ENCODE data around the gene DSN1. TPM values are rescaled to one million over a fixed set of nuclear protein-coding genes. Genes with fewer than 3 reads are reported as not detected.
A peak's percentile ranks its signal among the peaks of the same experiment; 100 is the strongest.

The DSN1 gene, protein sequence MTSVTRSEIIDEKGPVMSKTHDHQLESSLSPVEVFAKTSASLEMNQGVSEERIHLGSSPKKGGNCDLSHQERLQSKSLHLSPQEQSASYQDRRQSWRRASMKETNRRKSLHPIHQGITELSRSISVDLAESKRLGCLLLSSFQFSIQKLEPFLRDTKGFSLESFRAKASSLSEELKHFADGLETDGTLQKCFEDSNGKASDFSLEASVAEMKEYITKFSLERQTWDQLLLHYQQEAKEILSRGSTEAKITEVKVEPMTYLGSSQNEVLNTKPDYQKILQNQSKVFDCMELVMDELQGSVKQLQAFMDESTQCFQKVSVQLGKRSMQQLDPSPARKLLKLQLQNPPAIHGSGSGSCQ
- polyA plus RNA-seq (2013, experiment 1 of 2) = 24.1 TPM
- 23.9 TPM for polyA plus RNA-seq (2013, experiment 2 of 2)

DNA sequence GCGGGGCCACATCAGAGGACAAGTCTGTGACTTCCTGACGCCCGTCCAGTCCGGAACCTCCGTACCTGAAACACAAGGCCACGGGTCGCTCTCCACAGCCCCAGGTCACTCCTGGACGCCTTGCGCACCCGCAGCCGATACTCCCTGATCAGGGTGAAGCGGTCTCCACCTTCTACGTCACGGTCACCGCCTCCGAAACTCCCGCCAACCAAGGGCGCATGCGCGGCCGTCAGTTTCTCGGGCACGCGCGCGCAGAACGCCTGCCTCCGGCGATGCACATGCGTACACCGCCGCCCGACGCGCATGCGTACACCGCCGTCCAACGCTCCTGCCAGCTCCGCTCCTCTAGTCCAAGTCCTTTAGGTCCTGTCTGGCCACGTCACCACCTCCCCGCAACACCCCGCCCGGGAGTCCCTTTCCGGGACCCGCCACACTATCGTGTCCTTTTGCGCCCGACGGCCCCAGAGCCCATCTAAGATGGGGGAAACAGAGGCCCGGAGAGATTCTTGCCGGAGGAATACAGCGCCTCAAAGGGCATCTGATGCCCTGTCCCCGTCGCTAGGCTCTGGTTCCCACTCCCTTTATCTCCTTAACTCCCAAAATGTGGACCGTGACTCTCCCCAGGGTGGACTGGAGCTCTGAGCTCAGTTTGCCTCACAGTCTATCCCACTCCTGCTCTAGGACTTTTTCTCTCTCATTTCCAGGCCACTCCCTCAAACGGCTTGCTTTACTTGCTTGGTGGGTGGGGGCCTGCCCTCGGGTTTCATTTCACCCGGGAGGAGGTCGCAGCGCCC, at the start of gene DSN1:
Gene DSN1, minus strand, starts transcription at position 167 of the 794 bp plus-strand sequence. CDS start 2,305 bp downstream, outside the sequence.
- peak; percentile 97 for DNase-seq
- H2BK120ac ChIP-seq (ENCODE audit: low read depth, low read length) = no peak within 1 kb of the TSS
- WGBS (ENCODE audit: extremely low coverage, insufficient coverage, low lambda C conversion rate) = no CpG with 5 or more reads among the region's 61 CpGs
- H3K79me1 ChIP-seq (ENCODE audit: low read length) = peaks cover 4% of the 10 kb centered on the region
- H3K27me3 ChIP-seq (ENCODE audit: insufficient read depth, low read length, poor library complexity) = no peaks in the 10 kb centered on the region
- peak within 1 kb of the TSS; percentile 99 for H3K9ac ChIP-seq (ENCODE audit: low read length)
- H2BK15ac ChIP-seq (replicated peaks; ENCODE audit: low read depth) = no peak within 1 kb of the TSS
- H3K36me3 ChIP-seq (ENCODE audit: control insufficient read depth, insufficient read depth, low read length) = peaks cover 3% of the 10 kb centered on the region
- H4K5ac ChIP-seq (ENCODE audit: low read length) = peak within 1 kb of the TSS; percentile 97
- H4K8ac ChIP-seq (ENCODE audit: low read depth, low read length) = peak within 1 kb of the TSS; percentile 77
- H3K4me1 ChIP-seq (ENCODE audit: control insufficient read depth, low read depth, low read length) = peaks cover 3% of the 10 kb centered on the region
- peak within 1 kb of the TSS; percentile 77 for H2BK5ac ChIP-seq (ENCODE audit: low read length)
- H3K79me2 ChIP-seq (ENCODE audit: control insufficient read depth, insufficient read depth, low read length) = peaks cover 1% of the 10 kb centered on the region
- H3K4me3 ChIP-seq (ENCODE audit: low read length) = peak within 1 kb of the TSS; percentile 78
- peak within 1 kb of the TSS; percentile 99 for H3K56ac ChIP-seq (ENCODE audit: low read length)
- peak within 1 kb of the TSS; percentile 100 for H3K4me2 ChIP-seq (ENCODE audit: low read length)
- H3K18ac ChIP-seq (ENCODE audit: low read length) = peak within 1 kb of the TSS; percentile 97
- no peak within 1 kb of the TSS for H2AK5ac ChIP-seq (ENCODE audit: low read length)
- H3K4ac ChIP-seq (ENCODE audit: low read depth, low read length) = peak within 1 kb of the TSS; percentile 98
- peak within 1 kb of the TSS; percentile 74 for H3K27ac ChIP-seq (ENCODE audit: low read depth, low read length)
- H3K23ac ChIP-seq (ENCODE audit: low read length) = peak within 1 kb of the TSS; percentile 92

DNA sequence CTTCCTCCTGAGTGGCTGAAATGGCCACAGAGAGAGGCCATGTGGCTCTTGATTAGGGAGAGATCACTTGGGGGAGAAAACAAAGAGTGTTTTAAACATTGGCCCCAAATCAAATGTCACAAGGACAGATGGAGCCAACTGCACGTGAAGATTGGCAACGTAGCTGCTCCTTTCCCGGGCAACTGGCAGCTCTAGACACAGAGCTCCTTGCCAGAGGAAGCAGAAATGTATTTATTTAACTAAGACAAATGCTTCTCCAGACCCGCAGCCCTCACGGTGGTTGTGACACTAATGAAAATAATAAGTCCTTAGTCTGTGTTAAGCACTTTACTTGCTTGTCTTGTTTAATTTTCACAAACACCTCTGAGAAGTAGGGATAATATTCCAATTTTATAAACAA, 49.6 kb upstream of the DSN1 start:
- Histone ChIP-seq H3K23ac (ENCODE audit: low read length) (no peak overlapping the region), H4K5ac (ENCODE audit: low read length) (no peak overlapping the region), H2BK120ac (ENCODE audit: low read depth, low read length) (no peak overlapping the region), H3K18ac (ENCODE audit: low read length) (no peak overlapping the region), H3K4ac (ENCODE audit: low read depth, low read length) (no peak overlapping the region), H3K27me3 (ENCODE audit: insufficient read depth, low read length, poor library complexity) (no peaks in the 10 kb centered on the region), H2BK5ac (ENCODE audit: low read length) (no peak overlapping the region), H3K56ac (ENCODE audit: low read length) (no peak overlapping the region), H3K36me3 (ENCODE audit: control insufficient read depth, insufficient read depth, low read length) (peaks cover 4% of the 10 kb centered on the region), H3K79me1 (ENCODE audit: low read length) (no peaks in the 10 kb centered on the region), H4K8ac (ENCODE audit: low read depth, low read length) (no peak overlapping the region), H3K9ac (ENCODE audit: low read length) (no peak overlapping the region), H3K4me1 (ENCODE audit: control insufficient read depth, low read depth, low read length) (peaks cover 19% of the 10 kb centered on the region), H2BK15ac (replicated peaks; ENCODE audit: low read depth) (no peak overlapping the region), H3K4me3 (ENCODE audit: low read length) (no peak overlapping the region), H3K4me2 (ENCODE audit: low read length) (no peak overlapping the region), H2AK5ac (ENCODE audit: low read length) (no peak overlapping the region), H3K79me2 (ENCODE audit: control insufficient read depth, insufficient read depth, low read length) (no peaks in the 10 kb centered on the region), H3K27ac (ENCODE audit: low read depth, low read length) (no peak overlapping the region)
- no peak for DNase-seq
- WGBS (ENCODE audit: extremely low coverage, insufficient coverage, low lambda C conversion rate) = no CpG with 5 or more reads among the region's 5 CpGs

DNA sequence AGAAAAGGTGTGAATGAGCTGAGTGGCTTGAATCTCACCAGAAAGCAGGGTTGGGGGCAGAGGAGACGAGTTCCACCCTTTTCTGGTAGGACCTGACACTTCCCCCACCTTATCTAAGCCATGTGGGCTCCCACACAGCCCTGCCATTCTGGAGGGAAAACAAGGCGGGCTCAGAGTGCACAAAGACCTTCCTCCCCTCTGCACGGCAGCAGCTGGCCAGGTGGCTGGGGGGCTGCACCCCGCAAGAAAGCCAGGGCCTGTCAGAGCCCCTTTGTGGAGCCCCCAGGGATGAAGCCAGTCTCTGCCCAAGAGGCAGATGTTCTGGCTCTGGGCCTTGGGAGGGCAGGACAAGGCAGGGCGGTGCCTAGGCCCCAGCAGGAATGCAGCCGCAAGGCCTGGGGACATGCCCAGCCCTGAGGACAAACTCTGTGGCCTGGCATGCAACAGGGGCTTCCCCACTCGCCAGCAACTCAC, 48.4 kb upstream of the DSN1 start:
- Histone ChIP-seq H3K79me1 (ENCODE audit: low read length) (no peaks in the 10 kb centered on the region), H3K27me3 (ENCODE audit: insufficient read depth, low read length, poor library complexity) (no peaks in the 10 kb centered on the region), H3K36me3 (ENCODE audit: control insufficient read depth, insufficient read depth, low read length) (peaks cover 4% of the 10 kb centered on the region), H3K27ac (ENCODE audit: low read depth, low read length) (peak overlapping the region; percentile 31), H3K4me1 (ENCODE audit: control insufficient read depth, low read depth, low read length) (peaks cover 19% of the 10 kb centered on the region), H3K18ac (ENCODE audit: low read length) (peak overlapping the region; percentile 20), H3K4me3 (ENCODE audit: low read length) (no peak overlapping the region), H3K4me2 (ENCODE audit: low read length) (no peak overlapping the region), H4K5ac (ENCODE audit: low read length) (no peak overlapping the region), H3K9ac (ENCODE audit: low read length) (peak overlapping the region; percentile 41), H2BK5ac (ENCODE audit: low read length) (peak overlapping the region; percentile 65), H3K4ac (ENCODE audit: low read depth, low read length) (peak overlapping the region; percentile 28), H2BK15ac (replicated peaks; ENCODE audit: low read depth) (no peak overlapping the region), H3K56ac (ENCODE audit: low read length) (peak overlapping the region; percentile 66), H2BK120ac (ENCODE audit: low read depth, low read length) (no peak overlapping the region), H3K79me2 (ENCODE audit: control insufficient read depth, insufficient read depth, low read length) (no peaks in the 10 kb centered on the region), H4K8ac (ENCODE audit: low read depth, low read length) (no peak overlapping the region), H3K23ac (ENCODE audit: low read length) (no peak overlapping the region), H2AK5ac (ENCODE audit: low read length) (peak overlapping the region; percentile 90)
- peak; percentile 65 for DNase-seq
- no CpG with 5 or more reads among the region's 7 CpGs for WGBS (ENCODE audit: extremely low coverage, insufficient coverage, low lambda C conversion rate)

DNA sequence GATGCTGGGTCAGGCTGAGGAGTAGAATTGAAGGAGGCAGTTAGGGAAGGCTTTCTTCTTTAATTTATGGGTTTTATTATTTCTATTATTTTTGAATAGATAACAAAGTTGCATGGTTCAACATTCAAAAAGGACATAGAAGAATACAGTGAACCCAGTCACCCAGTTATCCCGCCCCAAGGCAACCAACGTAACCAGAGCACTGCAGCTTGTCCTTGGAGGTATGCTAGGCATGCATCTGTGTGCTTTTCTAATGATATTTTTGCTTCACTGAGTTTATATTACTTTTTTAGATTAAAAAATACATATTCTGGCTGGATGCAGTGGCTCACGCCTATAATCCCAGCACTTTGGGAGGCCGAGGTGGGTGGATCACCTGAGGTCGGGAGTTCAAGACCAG, 47.4 kb upstream of the DSN1 start:
- no peak overlapping the region for H3K27ac ChIP-seq (ENCODE audit: low read depth, low read length)

DNA sequence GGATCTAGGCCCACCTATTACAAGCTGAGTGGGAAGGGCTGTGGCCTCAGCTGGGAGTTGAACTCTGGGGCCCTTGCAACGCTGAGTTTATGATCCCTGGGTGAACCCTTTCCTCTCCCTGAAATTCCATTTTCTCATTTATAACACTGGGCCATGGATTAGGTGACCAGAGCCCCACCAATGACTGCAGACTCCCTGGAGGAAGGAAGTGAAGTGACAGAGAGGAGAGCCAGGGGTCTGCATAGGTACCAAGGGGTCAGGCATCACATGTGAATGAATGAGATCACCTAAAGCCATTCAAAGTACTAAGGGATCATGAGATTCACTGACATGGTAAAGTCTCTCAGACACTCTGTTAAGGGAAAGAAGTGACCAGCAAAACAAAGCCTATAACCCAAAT, 46.5 kb upstream of the DSN1 start:
- peak overlapping the region; percentile 32 for H2AK5ac ChIP-seq (ENCODE audit: low read length)
- H3K27me3 ChIP-seq (ENCODE audit: insufficient read depth, low read length, poor library complexity) = no peaks in the 10 kb centered on the region
- no peak overlapping the region for H3K27ac ChIP-seq (ENCODE audit: low read depth, low read length)
- peaks cover 19% of the 10 kb centered on the region for H3K4me1 ChIP-seq (ENCODE audit: control insufficient read depth, low read depth, low read length)
- no peak for DNase-seq
- no peak overlapping the region for H4K8ac ChIP-seq (ENCODE audit: low read depth, low read length)
- no peak overlapping the region for H3K4me3 ChIP-seq (ENCODE audit: low read length)
- H3K4ac ChIP-seq (ENCODE audit: low read depth, low read length) = no peak overlapping the region
- no peak overlapping the region for H2BK15ac ChIP-seq (replicated peaks; ENCODE audit: low read depth)
- H3K23ac ChIP-seq (ENCODE audit: low read length) = no peak overlapping the region
- H3K56ac ChIP-seq (ENCODE audit: low read length) = peak overlapping the region; percentile 58
- peak overlapping the region; percentile 13 for H3K4me2 ChIP-seq (ENCODE audit: low read length)
- H3K36me3 ChIP-seq (ENCODE audit: control insufficient read depth, insufficient read depth, low read length) = peaks cover 5% of the 10 kb centered on the region
- H3K18ac ChIP-seq (ENCODE audit: low read length) = peak overlapping the region; percentile 20
- H3K79me1 ChIP-seq (ENCODE audit: low read length) = no peaks in the 10 kb centered on the region
- H2BK120ac ChIP-seq (ENCODE audit: low read depth, low read length) = no peak overlapping the region
- no CpG with 5 or more reads among the region's 1 CpG for WGBS (ENCODE audit: extremely low coverage, insufficient coverage, low lambda C conversion rate)
- H2BK5ac ChIP-seq (ENCODE audit: low read length) = no peak overlapping the region
- no peaks in the 10 kb centered on the region for H3K79me2 ChIP-seq (ENCODE audit: control insufficient read depth, insufficient read depth, low read length)
- H4K5ac ChIP-seq (ENCODE audit: low read length) = no peak overlapping the region
- peak overlapping the region; percentile 51 for H3K9ac ChIP-seq (ENCODE audit: low read length)

More for the DNA sequence above, 47.4 kb upstream of the DSN1 start:
- Histone ChIP-seq H3K18ac (ENCODE audit: low read length) (no peak overlapping the region), H3K23ac (ENCODE audit: low read length) (no peak overlapping the region), H4K5ac (ENCODE audit: low read length) (no peak overlapping the region), H3K79me1 (ENCODE audit: low read length) (no peaks in the 10 kb centered on the region), H2AK5ac (ENCODE audit: low read length) (no peak overlapping the region), H3K9ac (ENCODE audit: low read length) (no peak overlapping the region), H4K8ac (ENCODE audit: low read depth, low read length) (no peak overlapping the region), H3K4ac (ENCODE audit: low read depth, low read length) (no peak overlapping the region), H3K27me3 (ENCODE audit: insufficient read depth, low read length, poor library complexity) (no peaks in the 10 kb centered on the region), H3K79me2 (ENCODE audit: control insufficient read depth, insufficient read depth, low read length) (no peaks in the 10 kb centered on the region), H3K4me3 (ENCODE audit: low read length) (no peak overlapping the region), H3K36me3 (ENCODE audit: control insufficient read depth, insufficient read depth, low read length) (peaks cover 3% of the 10 kb centered on the region), H3K4me1 (ENCODE audit: control insufficient read depth, low read depth, low read length) (peaks cover 19% of the 10 kb centered on the region), H2BK120ac (ENCODE audit: low read depth, low read length) (no peak overlapping the region), H3K4me2 (ENCODE audit: low read length) (no peak overlapping the region), H2BK5ac (ENCODE audit: low read length) (no peak overlapping the region), H2BK15ac (replicated peaks; ENCODE audit: low read depth) (no peak overlapping the region), H3K56ac (ENCODE audit: low read length) (no peak overlapping the region)
- no CpG with 5 or more reads among the region's 5 CpGs for WGBS (ENCODE audit: extremely low coverage, insufficient coverage, low lambda C conversion rate)
- no peak for DNase-seq
